Measurements from ENCODE around the gene ZBTB7C.

The ZBTB7C gene

DNA sequence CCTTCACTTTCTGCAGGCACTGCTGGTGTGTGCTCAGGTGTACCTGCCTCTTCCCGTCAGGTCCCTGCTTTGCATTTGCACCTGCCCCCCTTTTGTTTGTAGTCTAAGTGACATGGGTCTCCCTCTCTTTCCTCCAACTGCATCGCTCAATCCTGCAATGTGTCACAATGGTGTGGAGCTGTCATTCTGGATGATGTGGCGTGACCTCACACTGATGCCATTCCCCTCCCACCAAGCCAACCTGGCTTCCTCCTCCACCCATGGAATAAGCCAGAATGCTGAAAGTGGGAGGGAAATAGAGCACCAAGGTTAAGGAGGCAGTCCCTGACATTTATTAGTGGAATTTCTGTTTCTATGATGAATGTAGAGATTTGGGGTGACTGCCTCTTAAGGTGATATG, 156.7 kb downstream of the ZBTB7C start:
- Mint-ChIP-seq H3K27ac (no peak overlapping the region), H3K9me3 (peaks cover 15 to 17% of the 10 kb centered on the region in 2 donors), H3K4me1 (no peaks in the 10 kb centered on the region), H3K27me3 (peaks cover 16 to 30% of the 10 kb centered on the region in 2 donors), H3K4me3 (no peak overlapping the region), H3K36me3 (no peaks in the 10 kb centered on the region)
- DNase-seq (no peak), ATAC-seq (replicated peaks) (no peak)

DNA sequence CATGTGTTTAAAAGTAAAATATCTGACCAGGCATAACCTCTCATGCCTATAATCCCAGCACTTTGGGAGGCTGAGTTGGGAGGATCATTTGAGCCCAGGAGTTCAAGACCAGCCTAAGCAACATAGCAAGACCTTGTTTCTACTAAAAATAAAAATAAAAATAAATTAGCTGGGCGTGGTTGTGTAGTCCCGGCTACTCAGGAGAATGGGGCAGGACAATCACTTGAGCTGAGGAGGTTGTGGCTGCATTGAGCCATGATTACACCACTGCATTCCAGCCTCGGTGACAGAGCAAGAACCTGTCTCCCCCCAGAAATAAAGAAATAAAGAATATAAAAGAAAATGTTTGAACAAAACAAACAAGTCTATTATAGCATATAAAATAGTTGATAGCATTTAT, 158.3 kb downstream of the ZBTB7C start:
- no peaks in the 10 kb centered on the region for H3K36me3 Mint-ChIP-seq
- no peak overlapping the region for H3K4me3 Mint-ChIP-seq
- peaks cover 10 to 16% of the 10 kb centered on the region in 2 donors for H3K9me3 Mint-ChIP-seq
- DNase-seq (no peak), ATAC-seq (replicated peaks) (no peak)
- no peaks in the 10 kb centered on the region for H3K4me1 Mint-ChIP-seq
- H3K27ac Mint-ChIP-seq, result no peak overlapping the region
- peaks cover 16 to 33% of the 10 kb centered on the region in 2 donors for H3K27me3 Mint-ChIP-seq

DNA sequence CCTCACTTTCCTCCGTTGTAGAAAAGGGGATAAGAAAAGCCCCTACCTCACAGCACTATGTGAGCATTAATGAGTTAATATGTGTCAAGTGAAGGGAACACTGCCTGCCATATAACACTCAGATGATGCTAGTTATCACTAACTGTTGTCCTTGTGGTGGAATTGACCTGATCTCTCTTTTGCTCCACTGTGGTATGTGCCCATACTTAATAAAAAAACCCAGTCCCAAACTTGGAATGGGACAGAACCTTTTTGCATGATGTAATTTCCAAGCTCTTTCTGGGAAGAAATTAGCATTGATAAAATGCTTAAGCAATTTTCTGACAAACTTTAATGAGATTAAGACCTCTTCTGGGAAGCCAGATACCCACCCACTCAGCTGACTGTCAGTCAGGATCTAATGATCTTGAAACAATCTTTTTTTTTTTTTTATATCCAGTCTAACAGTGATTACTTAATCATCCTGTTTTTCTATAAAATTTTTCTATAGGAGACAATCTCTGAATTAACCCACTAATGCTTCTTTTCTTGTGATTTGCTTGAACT, 158.7 kb downstream of the ZBTB7C start:
- H3K4me3 Mint-ChIP-seq, result no peak overlapping the region
- no peak overlapping the region for H3K27ac Mint-ChIP-seq
- ATAC-seq (replicated peaks), result no peak

DNA sequence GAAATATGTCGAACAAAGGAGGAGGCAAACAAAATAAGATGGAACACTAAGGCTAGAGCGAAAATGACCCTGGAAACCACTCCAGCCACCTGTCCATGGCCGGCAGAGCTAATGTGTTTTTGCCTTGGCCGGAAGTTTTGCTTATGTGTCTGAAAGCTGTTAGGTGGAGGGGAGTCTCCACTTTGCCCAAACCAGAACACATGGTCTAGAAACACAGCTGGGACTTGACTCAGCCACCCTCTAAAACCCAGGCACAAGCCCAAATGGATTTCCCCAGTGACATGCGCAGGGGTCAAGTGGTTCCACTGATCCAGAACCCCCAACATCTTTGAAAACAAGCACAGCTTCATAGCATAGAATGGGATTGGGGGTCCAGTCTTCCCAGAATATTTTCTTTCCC, 159.3 kb downstream of the ZBTB7C start:
- Mint-ChIP-seq H3K4me3 (no peak overlapping the region), H3K36me3 (no peaks in the 10 kb centered on the region), H3K27me3 (peaks cover 16 to 34% of the 10 kb centered on the region in 2 donors), H3K9me3 (peaks cover 10 to 14% of the 10 kb centered on the region in 2 donors), H3K4me1 (no peaks in the 10 kb centered on the region), H3K27ac (no peak overlapping the region)
- no peak for ATAC-seq (replicated peaks)
- no peak for DNase-seq

More for the DNA sequence above, 158.7 kb downstream of the ZBTB7C start:
- Mint-ChIP-seq H3K27me3 (peaks cover 16 to 34% of the 10 kb centered on the region in 2 donors), H3K4me1 (no peaks in the 10 kb centered on the region), H3K36me3 (no peaks in the 10 kb centered on the region), H3K9me3 (peaks cover 10 to 14% of the 10 kb centered on the region in 2 donors)
- no peak for DNase-seq

DNA sequence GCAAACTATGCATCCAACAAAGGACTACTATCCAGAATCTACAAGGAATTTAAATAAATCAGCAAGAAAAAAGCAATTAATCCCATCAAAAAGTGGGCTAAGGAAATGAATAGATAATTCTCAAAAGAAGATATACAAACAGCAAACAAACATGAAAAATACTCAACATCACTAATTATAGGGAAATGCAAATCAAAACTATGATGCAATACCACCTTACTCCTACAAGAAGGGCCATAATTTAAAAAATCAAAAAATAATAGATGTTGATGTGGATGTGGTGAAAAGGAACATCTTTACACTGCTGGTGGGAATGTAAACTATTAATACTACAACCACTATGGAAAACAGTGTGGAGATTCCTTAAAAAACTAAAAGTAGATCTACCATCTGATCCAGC, 164.7 kb downstream of the ZBTB7C start:
- DNase-seq (no peak), ATAC-seq (replicated peaks) (no peak)
- Mint-ChIP-seq H3K36me3 (no peaks in the 10 kb centered on the region), H3K4me3 (no peak overlapping the region), H3K4me1 (no peaks in the 10 kb centered on the region), H3K9me3 (peaks cover 13 to 14% of the 10 kb centered on the region in 2 donors), H3K27ac (no peak overlapping the region), H3K27me3 (peaks cover 12 to 27% of the 10 kb centered on the region in 2 donors)

DNA sequence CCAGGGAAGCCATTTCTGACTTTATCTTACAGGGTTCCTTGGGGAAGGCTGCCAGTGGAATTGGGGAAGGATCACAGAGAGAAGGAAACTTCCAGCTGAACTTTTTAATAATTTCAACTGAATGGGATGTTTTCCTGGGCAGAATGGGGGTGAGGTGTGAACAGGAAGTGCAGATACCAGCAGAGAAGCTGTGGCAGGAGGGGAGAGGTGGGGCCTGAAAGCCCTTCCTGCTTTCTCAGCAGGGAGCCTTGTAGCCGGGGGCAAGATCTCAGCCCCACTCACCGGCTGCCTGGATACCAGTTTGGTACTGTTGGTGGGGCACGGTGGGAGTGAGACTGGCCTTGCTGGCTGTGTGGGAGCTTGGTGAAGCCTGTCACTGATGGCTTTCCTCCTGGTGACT, 170.5 kb downstream of the ZBTB7C start:
- Mint-ChIP-seq H3K27me3 (peaks cover 30 to 52% of the 10 kb centered on the region in 2 donors), H3K36me3 (peaks cover 0 to 2% of the 10 kb centered on the region in 2 donors), H3K4me3 (no peak overlapping the region), H3K9me3 (peaks cover 12 to 21% of the 10 kb centered on the region in 2 donors), H3K27ac (no peak overlapping the region), H3K4me1 (no peaks in the 10 kb centered on the region)
- ATAC-seq (replicated peaks) (no peak), DNase-seq (no peak)

DNA sequence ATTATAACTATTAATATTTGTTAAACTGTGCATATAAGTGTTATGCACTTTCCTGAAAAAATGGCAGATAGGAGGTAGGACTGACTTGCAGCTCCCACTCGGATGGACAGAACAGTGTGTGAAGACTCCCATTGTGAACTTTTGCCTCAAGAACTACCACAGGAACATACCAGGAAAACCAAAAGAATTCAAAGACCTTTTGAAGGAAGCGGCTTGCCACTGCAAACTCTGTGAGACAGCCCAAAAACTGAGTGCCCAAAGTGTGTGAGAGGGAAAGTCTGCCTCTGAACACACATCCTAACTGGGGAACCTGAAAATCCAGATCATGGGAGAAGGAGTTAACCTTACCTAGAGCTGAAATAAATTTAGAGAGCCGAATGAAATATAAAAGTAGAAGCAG, 171.0 kb downstream of the ZBTB7C start:
- H3K4me3 Mint-ChIP-seq, result no peak overlapping the region
- peaks cover 12 to 21% of the 10 kb centered on the region in 2 donors for H3K9me3 Mint-ChIP-seq
- no peak for DNase-seq
- H3K36me3 Mint-ChIP-seq, result peaks cover 0 to 2% of the 10 kb centered on the region in 2 donors
- no peak for ATAC-seq (replicated peaks)
- no peaks in the 10 kb centered on the region for H3K4me1 Mint-ChIP-seq
- peaks cover 30 to 54% of the 10 kb centered on the region in 2 donors for H3K27me3 Mint-ChIP-seq
- no peak overlapping the region for H3K27ac Mint-ChIP-seq

DNA sequence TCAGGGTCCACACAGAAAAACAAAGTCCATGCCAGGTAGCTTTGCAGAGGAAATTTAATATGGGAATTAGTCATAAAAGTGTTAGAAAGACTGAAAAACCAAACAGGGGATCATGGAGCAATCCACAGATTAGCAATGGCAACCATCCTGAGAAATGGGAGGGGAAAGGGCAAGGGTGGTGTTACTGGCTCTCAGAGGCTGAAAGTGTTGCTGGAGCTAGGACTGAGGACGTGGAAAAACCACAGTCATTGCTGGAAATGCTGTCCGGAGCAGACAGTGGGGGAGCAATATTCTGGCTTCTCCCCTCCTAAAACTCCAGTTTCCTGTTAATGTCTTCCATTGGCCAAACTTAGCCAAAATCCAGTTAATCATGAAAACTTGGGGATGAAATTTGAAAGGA, 172.4 kb downstream of the ZBTB7C start:
- ATAC-seq (replicated peaks) (no peak), DNase-seq (no peak)
- Mint-ChIP-seq H3K9me3 (peaks cover 12 to 19% of the 10 kb centered on the region in 2 donors), H3K4me1 (no peaks in the 10 kb centered on the region), H3K27me3 (peaks cover 25 to 44% of the 10 kb centered on the region in 2 donors), H3K27ac (no peak overlapping the region), H3K4me3 (no peak overlapping the region), H3K36me3 (peaks cover 0 to 2% of the 10 kb centered on the region in 2 donors)

DNA sequence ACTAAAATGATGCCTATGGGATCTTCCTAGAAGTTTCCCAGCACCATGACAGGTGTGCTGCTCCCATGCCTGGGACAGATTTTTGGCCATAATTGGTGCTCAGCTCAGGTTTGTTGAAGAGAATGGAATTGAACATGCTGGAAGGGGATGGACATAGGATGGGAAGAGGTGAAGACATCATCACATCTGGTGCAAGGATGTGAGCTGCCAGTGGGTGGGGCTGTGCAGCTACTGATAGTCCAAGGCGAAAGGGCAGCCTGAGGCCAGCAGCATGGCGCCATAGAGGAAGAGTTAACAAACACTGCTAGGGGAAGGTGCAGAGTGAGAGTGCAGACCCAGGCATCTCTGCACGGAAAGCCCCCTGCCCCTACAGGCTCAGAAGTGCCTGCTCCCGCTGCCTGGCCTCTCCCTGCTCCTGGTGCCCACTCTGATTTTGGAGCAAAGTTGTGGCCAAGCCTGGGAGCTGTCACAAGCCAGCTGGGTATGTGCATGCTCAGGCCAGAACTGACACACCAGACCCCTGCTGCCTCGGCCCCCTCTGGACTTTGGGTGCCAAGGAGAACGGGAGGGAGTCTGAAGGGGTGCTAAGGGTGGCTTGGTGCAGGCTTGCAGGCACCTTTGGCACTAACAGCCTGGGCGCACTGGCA, 178.6 kb downstream of the ZBTB7C start:
- DNase-seq, result no peak

DNA sequence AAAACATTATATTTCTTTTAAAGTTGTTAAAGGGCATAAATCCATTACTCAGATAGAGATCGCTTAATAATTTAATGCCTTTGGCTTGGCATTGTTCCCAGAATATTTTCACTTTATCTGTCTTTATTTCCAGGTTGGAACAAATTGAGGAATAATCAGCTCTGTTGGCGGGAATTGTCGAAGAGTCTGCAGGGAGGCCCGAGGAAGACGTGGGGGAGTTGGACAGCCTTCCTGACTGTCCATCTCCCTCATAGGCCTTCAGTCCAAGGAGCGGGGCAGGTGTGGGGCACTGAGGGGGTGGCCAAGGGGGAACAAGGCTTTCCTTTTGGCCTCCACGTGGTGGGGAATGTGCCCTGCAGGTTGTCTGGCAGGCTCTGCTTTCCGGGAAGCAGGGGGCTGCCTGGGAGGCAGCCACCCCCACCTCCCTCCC, 179.6 kb downstream of the ZBTB7C start:
- H3K4me3 Mint-ChIP-seq, result no peak overlapping the region
- no peak overlapping the region for H3K27ac Mint-ChIP-seq
- H3K9me3 Mint-ChIP-seq, result no peaks in the 10 kb centered on the region
- ATAC-seq (replicated peaks), result no peak
- H3K36me3 Mint-ChIP-seq, result no peaks in the 10 kb centered on the region
- H3K27me3 Mint-ChIP-seq, result peaks cover 11 to 12% of the 10 kb centered on the region in 2 donors
- H3K4me1 Mint-ChIP-seq, result no peaks in the 10 kb centered on the region
- DNase-seq, result no peak

More for the DNA sequence above, 178.6 kb downstream of the ZBTB7C start:
- peak; percentile 23 to 29 for ATAC-seq (replicated peaks)
- no peaks in the 10 kb centered on the region for H3K9me3 Mint-ChIP-seq
- H3K4me1 Mint-ChIP-seq, result no peaks in the 10 kb centered on the region
- H3K36me3 Mint-ChIP-seq, result no peaks in the 10 kb centered on the region
- H3K4me3 Mint-ChIP-seq, result no peak overlapping the region
- peaks cover 11 to 12% of the 10 kb centered on the region in 2 donors for H3K27me3 Mint-ChIP-seq
- no peak overlapping the region for H3K27ac Mint-ChIP-seq

DNA sequence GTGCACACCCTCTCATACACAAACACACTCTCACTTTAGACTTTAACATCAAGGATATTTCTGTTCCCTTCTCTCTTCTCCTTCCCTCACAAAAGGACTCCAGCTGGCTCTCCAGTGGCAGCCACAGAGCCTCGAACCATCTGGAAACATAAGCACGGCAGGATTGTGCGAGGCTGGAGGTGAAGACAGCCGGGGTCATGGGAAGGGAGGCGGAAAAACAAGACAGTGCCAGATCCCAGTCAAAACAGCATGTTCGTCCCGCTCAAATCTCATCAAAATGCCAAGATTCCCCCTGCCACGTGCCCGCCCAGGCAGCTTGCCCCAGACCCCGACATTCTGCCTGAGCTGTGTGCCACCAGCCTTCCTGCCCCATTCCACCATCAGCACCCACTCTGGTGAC, 180.3 kb downstream of the ZBTB7C start:
- Mint-ChIP-seq H3K36me3 (no peaks in the 10 kb centered on the region), H3K27ac (no peak overlapping the region), H3K27me3 (peaks cover 9 to 11% of the 10 kb centered on the region in 2 donors), H3K9me3 (no peaks in the 10 kb centered on the region), H3K4me1 (no peaks in the 10 kb centered on the region), H3K4me3 (no peak overlapping the region)
- no peak for DNase-seq
- no peak for ATAC-seq (replicated peaks)

DNA sequence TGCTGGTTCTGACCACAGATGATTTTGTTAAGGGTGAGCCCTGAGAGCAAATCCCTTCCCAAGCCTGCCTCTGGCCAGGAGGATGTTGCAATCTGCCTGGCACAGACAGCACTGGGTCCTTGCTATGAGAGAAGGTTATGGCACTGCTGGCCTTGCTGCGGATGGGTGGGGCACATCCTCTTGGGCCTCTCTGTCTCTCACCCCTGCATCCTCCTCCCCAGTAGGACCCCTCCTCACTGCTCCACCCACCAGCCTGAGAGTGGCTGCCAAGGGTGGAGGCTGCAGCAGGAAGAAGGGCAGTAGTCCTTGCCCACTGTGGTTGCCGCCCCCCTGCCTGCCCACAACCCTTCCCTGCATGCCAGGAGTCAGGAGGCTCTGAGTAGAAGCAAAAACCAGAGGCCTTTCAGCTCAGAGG, 180.9 kb downstream of the ZBTB7C start:
- Mint-ChIP-seq H3K27ac (no peak overlapping the region), H3K27me3 (peaks cover 5 to 11% of the 10 kb centered on the region in 2 donors), H3K4me3 (no peak overlapping the region), H3K4me1 (no peaks in the 10 kb centered on the region), H3K9me3 (no peaks in the 10 kb centered on the region), H3K36me3 (no peaks in the 10 kb centered on the region)
- ATAC-seq (replicated peaks) (no peak), DNase-seq (no peak)

DNA sequence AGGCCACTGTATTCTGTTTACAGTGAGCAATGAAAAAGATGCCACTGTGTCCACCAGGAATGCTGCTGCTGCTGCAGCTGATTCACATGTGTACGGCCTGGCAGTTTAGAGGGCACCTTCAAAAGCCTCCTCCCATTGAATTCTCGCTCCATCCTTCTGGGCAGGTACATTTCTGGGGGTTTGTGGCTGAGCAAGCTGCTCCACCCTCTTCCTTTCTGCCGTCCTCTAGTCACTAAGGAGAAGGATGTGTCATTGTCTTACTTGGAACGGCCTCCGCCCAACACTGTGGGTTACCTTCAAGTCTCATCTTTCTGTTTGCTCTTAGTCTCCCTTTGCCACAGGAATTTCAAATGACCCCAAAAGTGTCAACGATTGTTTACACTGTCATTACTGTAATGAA, 182.0 kb downstream of the ZBTB7C start:
- Mint-ChIP-seq H3K27ac (no peak overlapping the region), H3K4me1 (no peaks in the 10 kb centered on the region), H3K9me3 (no peaks in the 10 kb centered on the region), H3K36me3 (no peaks in the 10 kb centered on the region), H3K27me3 (peaks cover 5 to 11% of the 10 kb centered on the region in 2 donors), H3K4me3 (no peak overlapping the region)
- DNase-seq, result no peak
- ATAC-seq (replicated peaks), result no peak

DNA sequence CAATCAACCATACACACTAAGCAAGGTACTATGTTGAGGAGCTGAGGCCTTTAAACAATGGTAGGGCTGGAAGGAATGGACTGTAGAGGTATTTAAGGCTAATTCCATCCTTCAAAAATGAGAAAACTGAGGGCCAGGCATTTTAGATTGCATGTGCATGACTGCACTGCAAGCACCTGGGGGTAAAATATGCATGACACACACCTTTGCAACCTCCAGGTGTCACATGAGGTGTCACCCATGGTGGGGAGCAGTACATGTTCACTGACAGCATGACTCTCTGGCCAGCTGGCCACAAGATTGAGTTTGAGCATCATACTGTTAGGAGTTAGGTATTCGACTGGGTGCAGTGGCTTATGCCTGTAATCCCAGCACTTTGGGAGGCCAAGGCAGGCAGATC, 182.8 kb downstream of the ZBTB7C start:
- Mint-ChIP-seq H3K9me3 (no peaks in the 10 kb centered on the region), H3K27me3 (peaks cover 5 to 11% of the 10 kb centered on the region in 2 donors), H3K36me3 (no peaks in the 10 kb centered on the region), H3K27ac (no peak overlapping the region), H3K4me1 (no peaks in the 10 kb centered on the region), H3K4me3 (no peak overlapping the region)
- DNase-seq (no peak), ATAC-seq (replicated peaks) (no peak)

DNA sequence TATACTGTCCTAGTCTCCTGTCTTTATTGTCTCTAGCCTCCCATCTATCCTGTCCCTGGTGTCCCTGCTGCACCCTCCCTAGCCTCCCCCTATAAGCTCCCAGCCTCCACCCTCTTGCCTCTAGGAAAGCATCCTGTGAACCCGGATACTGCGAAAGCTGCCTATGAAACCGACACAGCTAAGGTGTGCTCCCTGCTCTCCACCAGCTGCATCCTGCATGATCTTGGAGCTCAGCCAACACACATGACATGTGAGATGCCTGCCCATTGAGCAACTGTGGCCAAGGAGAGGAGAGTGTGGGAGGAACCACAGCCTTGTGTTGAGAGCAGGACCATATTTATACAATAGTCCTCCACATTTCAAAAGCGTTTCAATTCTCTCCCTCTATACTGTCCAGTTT, 187.1 kb downstream of the ZBTB7C start:
- Mint-ChIP-seq H3K27me3 (no peaks in the 10 kb centered on the region), H3K4me3 (no peak overlapping the region), H3K27ac (no peak overlapping the region), H3K9me3 (no peaks in the 10 kb centered on the region), H3K36me3 (no peaks in the 10 kb centered on the region), H3K4me1 (no peaks in the 10 kb centered on the region)
- ATAC-seq (replicated peaks) (no peak), DNase-seq (no peak)

Data from stimulated activated naive B cell treated with anti-CD40 and anti-IgM and Interleukin-4, amounts not matched to agents 10 μg/mL and 1 μg/mL and 100 μg/mL, for 72 hours (primary cell).